HEK293 (cell line): ENCODE results near the gene COX7A2.

Experiments
- CTCF ChIA-PET: fragments of 350-600 bp; formaldehyde crosslinking; extraction: SDS; loops from one replicate; lab custom pipeline; 2021; ENCODE audit warnings: antibody characterized with exemption; lab: Yijun Ruan, JAX
- POLR2A ChIA-PET: fragments of 300-600 bp; formaldehyde crosslinking; extraction: SDS; loops from one replicate; lab custom pipeline; 2020; ENCODE audit warnings: antibody characterized with exemption, inconsistent platforms; lab: Yijun Ruan, JAX
- H3K27ac ChIP-seq: fragments of 200-500 bp; sonication (Bioruptor generic); 2 replicates; pipeline ENCODE4 v1.5.1; 2014; ENCODE audit warnings: low read depth, low read length, control low read depth, inconsistent platforms; ENCODE audit errors: extremely low read depth
- H3K36me3 ChIP-seq, 2 experiments: fragments of 200-500 bp in 1 of 2; sonication (Bioruptor generic) in 1 of 2; 1 replicate in 1 of 2; 2 replicates in 1 of 2; pipeline ENCODE4 v1.5.1; 2014 to 2017; ENCODE audit warnings: inconsistent platforms in 2 of 2, low read length in 2 of 2; ENCODE audit not compliant: control insufficient read depth in 2 of 2, insufficient read depth in 1 of 2
- H3K4me1 ChIP-seq: fragments of 200-500 bp; sonication (Bioruptor generic); 2 replicates; pipeline ENCODE4 v1.5.1; 2014; ENCODE audit warnings: mild to moderate bottlenecking, low read length, inconsistent platforms; ENCODE audit not compliant: control insufficient read depth, insufficient read depth
- H3K4me3 ChIP-seq: 2 replicates; pipeline ENCODE4 v1.5.1; 2011; ENCODE audit warnings: low read depth, mild to moderate bottlenecking, control low read depth, low read length, moderate library complexity
- H3K9me3 ChIP-seq: fragments of 200-500 bp; sonication (Bioruptor generic); 2 replicates; pipeline ENCODE4 v1.5.1; 2014; ENCODE audit warnings: low read depth, low read length, inconsistent platforms; ENCODE audit not compliant: control insufficient read depth, insufficient read depth
- HOXC10 ChIP-seq: sonication (generic); formaldehyde crosslinking; IDR thresholded peaks from 2 replicates; pipeline ENCODE4 v1.8.1; 2023; ENCODE audit warnings: mild to moderate bottlenecking, missing genetic modification reagents
- MZF1 ChIP-seq: fragments of 450-650 bp; formaldehyde crosslinking; IDR thresholded peaks from 2 replicates; pipeline ENCODE4 v1.5.1; 2017; ENCODE audit warnings: missing biosample characterization, missing genetic modification characterization, borderline replicate concordance
- ZNF169 ChIP-seq: fragments of 450-650 bp; formaldehyde crosslinking; IDR thresholded peaks from 2 replicates; pipeline ENCODE4 v1.5.1; 2016; ENCODE audit warnings: missing biosample characterization, missing genetic modification characterization
- ZNF292 ChIP-seq: fragments of 450-650 bp; formaldehyde crosslinking; IDR thresholded peaks from 2 replicates; pipeline ENCODE4 v1.5.1; 2016; ENCODE audit warnings: low read depth, missing biosample characterization, missing genetic modification characterization, borderline replicate concordance
- ZNF48 ChIP-seq: fragments of 450-650 bp; formaldehyde crosslinking; IDR thresholded peaks from 2 replicates; pipeline ENCODE4 v1.5.1; 2016; ENCODE audit warnings: missing biosample characterization, missing genetic modification characterization
- ZNF654 ChIP-seq: fragments of 450-650 bp; formaldehyde crosslinking; IDR thresholded peaks from 2 replicates; pipeline ENCODE4 v1.5.1; 2016; ENCODE audit warnings: low read depth, missing biosample characterization, missing genetic modification characterization
- ZNF658 ChIP-seq: fragments of 450-650 bp; formaldehyde crosslinking; IDR thresholded peaks from 2 replicates; pipeline ENCODE4; 2016; ENCODE audit warnings: missing biosample characterization, missing genetic modification characterization
- TF ChIP-seq, protein P1 (sequence below): fragments of 450-650 bp; formaldehyde crosslinking; IDR thresholded peaks from 2 replicates; pipeline ENCODE4 v1.5.1; 2017; ENCODE audit warnings: missing biosample characterization, missing genetic modification characterization
- TF ChIP-seq, protein P2 (sequence below): fragments of 450-650 bp; formaldehyde crosslinking; IDR thresholded peaks from 2 replicates; pipeline ENCODE4 v1.5.1; 2017; ENCODE audit warnings: missing biosample characterization, mild to moderate bottlenecking, missing genetic modification characterization, moderate library complexity

Gene COX7A2

GRCh38 chr6:75196081-75196687 lies 47.4 kb downstream of the COX7A2 start (continued):
- TF ChIP-seq, protein P1, sequence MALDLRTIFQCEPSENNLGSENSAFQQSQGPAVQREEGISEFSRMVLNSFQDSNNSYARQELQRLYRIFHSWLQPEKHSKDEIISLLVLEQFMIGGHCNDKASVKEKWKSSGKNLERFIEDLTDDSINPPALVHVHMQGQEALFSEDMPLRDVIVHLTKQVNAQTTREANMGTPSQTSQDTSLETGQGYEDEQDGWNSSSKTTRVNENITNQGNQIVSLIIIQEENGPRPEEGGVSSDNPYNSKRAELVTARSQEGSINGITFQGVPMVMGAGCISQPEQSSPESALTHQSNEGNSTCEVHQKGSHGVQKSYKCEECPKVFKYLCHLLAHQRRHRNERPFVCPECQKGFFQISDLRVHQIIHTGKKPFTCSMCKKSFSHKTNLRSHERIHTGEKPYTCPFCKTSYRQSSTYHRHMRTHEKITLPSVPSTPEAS, result no peak
- TF ChIP-seq MZF1 (tag by site-specific recombination) (no peak), ZNF292 (tag by site-specific recombination) (no peak), ZNF654 (tag by site-specific recombination) (no peak), ZNF658 (tag by site-specific recombination) (no peak), ZNF169 (tag by site-specific recombination) (no peak), HOXC10 (CRISPR knock-in tag) (no peak), ZNF48 (tag by site-specific recombination) (no peak)

DNA sequence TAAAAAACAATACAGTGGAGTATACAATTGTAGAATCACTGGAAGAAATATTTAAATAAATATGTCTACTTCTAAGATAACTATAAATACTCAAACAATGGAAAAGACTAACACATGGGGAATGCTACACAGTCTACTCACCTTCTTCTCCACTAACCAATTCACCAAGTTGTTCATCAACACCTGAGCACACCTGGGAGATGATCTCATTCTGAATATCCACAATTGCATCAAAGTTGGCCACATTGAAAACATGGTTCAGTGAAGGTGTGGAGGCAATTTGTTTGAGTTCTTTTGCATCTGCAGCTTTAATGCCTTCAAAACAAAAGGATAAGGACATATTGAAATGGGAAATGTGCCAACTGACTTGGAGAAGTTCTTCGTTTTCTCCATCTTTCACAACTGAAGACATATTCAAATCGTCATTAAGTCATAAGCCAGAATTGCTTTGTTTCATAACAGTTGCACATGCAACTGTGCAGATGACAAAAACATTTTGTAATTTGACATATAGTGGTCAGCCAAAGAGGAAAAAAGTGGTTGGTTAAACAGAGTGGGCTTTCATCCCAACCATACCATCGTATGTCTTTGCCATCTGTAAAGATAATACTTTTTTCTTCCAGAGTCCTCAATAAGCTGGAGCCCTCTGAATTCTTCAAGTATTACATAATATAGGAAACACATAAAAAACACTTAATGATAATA lies 55.2 kb downstream of the COX7A2 start:
- no peak overlapping the region for H3K27ac ChIP-seq
- CTCF ChIA-PET, result interaction anchor here (0.7 kb wide), 1 partner anchor 1217 kb away, joined by 5 read pairs; no protein-coding TSS in a partner anchor
- no peaks in the 10 kb centered on the region for H3K36me3 ChIP-seq
- no peak overlapping the region for H3K4me3 ChIP-seq
- TF ChIP-seq, protein P2, sequence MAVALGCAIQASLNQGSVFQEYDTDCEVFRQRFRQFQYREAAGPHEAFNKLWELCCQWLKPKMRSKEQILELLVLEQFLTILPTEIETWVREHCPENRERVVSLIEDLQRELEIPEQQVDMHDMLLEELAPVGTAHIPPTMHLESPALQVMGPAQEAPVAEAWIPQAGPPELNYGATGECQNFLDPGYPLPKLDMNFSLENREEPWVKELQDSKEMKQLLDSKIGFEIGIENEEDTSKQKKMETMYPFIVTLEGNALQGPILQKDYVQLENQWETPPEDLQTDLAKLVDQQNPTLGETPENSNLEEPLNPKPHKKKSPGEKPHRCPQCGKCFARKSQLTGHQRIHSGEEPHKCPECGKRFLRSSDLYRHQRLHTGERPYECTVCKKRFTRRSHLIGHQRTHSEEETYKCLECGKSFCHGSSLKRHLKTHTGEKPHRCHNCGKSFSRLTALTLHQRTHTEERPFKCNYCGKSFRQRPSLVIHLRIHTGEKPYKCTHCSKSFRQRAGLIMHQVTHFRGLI (tag by site-specific recombination), result no peak
- no peaks in the 10 kb centered on the region for H3K9me3 ChIP-seq
- POLR2A ChIA-PET, result no interaction called here
- no peaks in the 10 kb centered on the region for H3K4me1 ChIP-seq
